ENCODE results near the gene SETBP1. TPM values are rescaled to one million over a fixed set of nuclear protein-coding genes. Genes with fewer than 3 reads are reported as not detected.

SETBP1 gene
- total and polyA plus RNA-seq, 2 of the 4 experiments (the other 2 are of a cell fraction), result 0.19 to 0.36 TPM

- Histone ChIP-seq H4K8ac (ENCODE audit: low read depth in 2 of 2, low read length in 2 of 2) (no peak overlapping the region), H3K4me3 (ENCODE audit: insufficient read depth, low read depth, low read length) (no peak overlapping the region), H3K36me3 (ENCODE audit: control insufficient read depth, insufficient read depth, low read length) (no peaks in the 10 kb centered on the region), H3K9ac (ENCODE audit: low read depth, low read length) (no peak overlapping the region), H3K79me1 (ENCODE audit: low read depth in 1 of 2, low read length in 2 of 2) (no peaks in the 10 kb centered on the region), H2BK120ac (ENCODE audit: low read depth, low read length) (no peak overlapping the region), H2AFZ (replicated peaks; ENCODE audit: low read length, poor library complexity) (no peak overlapping the region), H3K4ac (ENCODE audit: low read depth, low read length) (no peak overlapping the region), H3K23ac (ENCODE audit: low read depth, low read length) (no peak overlapping the region), H4K20me1 (ENCODE audit: insufficient read depth, low read length) (no peaks in the 10 kb centered on the region), H2AK5ac (ENCODE audit: low read depth, low read length) (no peak overlapping the region), H3K18ac (ENCODE audit: low read depth, low read length) (no peak overlapping the region), H2BK20ac (ENCODE audit: low read depth, low read length) (no peak overlapping the region), H3K4me2 (ENCODE audit: low read depth, low read length) (no peak overlapping the region), H3K27ac (ENCODE audit: insufficient read depth, low read length) (no peak overlapping the region), H2BK15ac (ENCODE audit: low read depth, low read length) (no peak overlapping the region), H3K9me3 (ENCODE audit: control insufficient read depth, insufficient read depth, low read length) (no peaks in the 10 kb centered on the region), H3K14ac (replicated peaks; ENCODE audit: low read depth, low read length) (no peak overlapping the region), H4K91ac (ENCODE audit: insufficient read depth, low read depth, low read length) (no peak overlapping the region), H3K56ac (ENCODE audit: extremely low read depth, insufficient read depth, low read length) (no peak overlapping the region), H3K9me1 (ENCODE audit: insufficient read depth, low read length) (no peaks in the 10 kb centered on the region; the same call in 1 of the 2 replicates), H4K5ac (ENCODE audit: low read depth, low read length) (no peak overlapping the region), H3K4me1 (ENCODE audit: control insufficient read depth, insufficient read depth, low read length) (peaks cover 3% of the 10 kb centered on the region), H3K27me3 (ENCODE audit: control insufficient read depth, insufficient read depth, low read length) (peaks cover 4% of the 10 kb centered on the region), H2BK5ac (ENCODE audit: low read depth, low read length, poor library complexity, severe bottlenecking) (no peak overlapping the region), H2AK9ac (replicated peaks; ENCODE audit: low read depth, low read length, poor library complexity) (no peak overlapping the region)
- no TSS peak for BruUV-seq (replicated peaks)
- intact Hi-C loops (cut with micrococcal nuclease), result no loop called here
- CTCF ChIA-PET, result no interaction called here
- no peak for TF ChIP-seq MAZ (IDR thresholded peaks at IDR 0.05; ENCODE audit: borderline replicate concordance, low read depth, low read length)
- no peak for TF ChIP-seq NFE2L2 (IDR thresholded peaks at IDR 0.05; ENCODE audit: low read depth, low read length)
- no peak for TF ChIP-seq MXI1 (IDR thresholded peaks at IDR 0.05; ENCODE audit: borderline replicate concordance, low read depth, low read length)
- TF ChIP-seq CTCF (conservative IDR thresholded peaks at IDR 0.05; ENCODE audit: low read depth, low read length), result no peak
- TF ChIP-seq USF2 (IDR thresholded peaks at IDR 0.05; ENCODE audit: low read depth, low read length), result no peak
- no peak for TF ChIP-seq CHD1 (IDR thresholded peaks at IDR 0.05; ENCODE audit: low read depth, low read length)
- no peak for TF ChIP-seq FOS (IDR thresholded peaks at IDR 0.05; ENCODE audit: low read depth, low read length)
- no peak for TF ChIP-seq SMC3 (IDR thresholded peaks at IDR 0.05; ENCODE audit: low read depth, low read length)
- TF ChIP-seq RAD21 (IDR thresholded peaks at IDR 0.05; ENCODE audit: low read length), result no peak
- no peak for TF ChIP-seq RCOR1 (IDR thresholded peaks at IDR 0.05; ENCODE audit: insufficient replicate concordance, low read length)
- no peak for TF ChIP-seq CEBPB (IDR thresholded peaks at IDR 0.05; ENCODE audit: low read depth, low read length)
- TF ChIP-seq BHLHE40 (IDR thresholded peaks at IDR 0.05; ENCODE audit: low read depth, low read length), result no peak
- no peak for TF ChIP-seq MAFK (IDR thresholded peaks at IDR 0.05; ENCODE audit: low read depth, low read length)
- no peak for TF ChIP-seq RFX5 (IDR thresholded peaks at IDR 0.05; ENCODE audit: low read depth, low read length)
- TF ChIP-seq ELK1 (IDR thresholded peaks at IDR 0.05; ENCODE audit: borderline replicate concordance, low read depth, low read length), result no peak
- TF ChIP-seq POLR2A (IDR thresholded peaks at IDR 0.05; ENCODE audit: low read depth, low read length), result no peak
- POLR2A ChIA-PET (ENCODE audit: unreplicated experiment), result no interaction called here
- DNase-seq (no peak), ATAC-seq (ENCODE audit: low read depth) (no peak)
- in situ Hi-C loops (cut with MboI; ENCODE audit: low sequenced_read_pairs), result no loop called here
- dilution Hi-C loops (cut with HindIII; ENCODE audit: low sequenced_read_pairs, unreplicated experiment), result no loop called here
- no CpG with 5 or more reads among the region's 3 CpGs for WGBS, 2 experiments (ENCODE audit: extremely low coverage in 2 of 2, insufficient read length in 1 of 2)
Observed at GRCh38 chr18:45046228-45046627, 365.5 kb downstream of the SETBP1 start.

Measured in IMR-90 (cell line).